NCI-H2107 treated with DMSO at 0.1 percent for 48 hours (cell line): Measurements from ENCODE around the gene CFAP251.

Experiments
- DNase-seq: peaks from one replicate; lab custom pipeline; 2025; ENCODE audit not compliant: unreplicated experiment; lab: John Stamatoyannopoulos, UW

CFAP251 gene

DNA sequence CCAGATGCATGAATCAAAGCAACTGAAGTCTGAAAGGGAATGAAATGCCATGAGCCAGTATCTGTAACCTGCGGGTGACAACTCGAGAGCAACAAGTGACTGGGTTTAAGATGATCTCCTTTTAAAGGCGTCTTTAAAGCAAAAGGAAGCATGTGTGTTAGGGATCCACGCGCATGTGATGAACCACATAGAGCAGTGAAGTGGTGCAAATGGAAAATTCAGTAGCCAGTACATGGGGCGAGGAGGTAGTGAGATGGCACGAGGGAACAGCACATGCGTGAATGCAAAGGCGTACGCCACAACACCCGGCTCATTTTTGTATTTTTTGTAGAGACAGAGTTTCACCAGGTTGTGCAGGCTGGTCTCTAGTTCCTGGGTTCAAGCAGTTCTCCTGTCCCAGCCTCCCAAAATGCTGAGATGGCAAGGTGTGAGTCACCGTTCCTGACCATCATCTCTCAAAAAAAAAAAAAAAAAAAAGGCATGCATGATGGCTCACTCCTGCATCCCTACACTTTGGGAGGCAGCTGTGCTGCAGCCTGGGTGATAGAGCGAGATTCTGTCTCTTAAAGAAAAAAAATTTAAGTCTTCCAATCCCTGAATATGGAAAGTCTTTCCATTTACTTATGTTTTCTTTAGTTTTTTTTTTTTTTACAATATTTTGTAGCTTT is 78.7 kb downstream of the CFAP251 start:
- no peak for DNase-seq

DNA sequence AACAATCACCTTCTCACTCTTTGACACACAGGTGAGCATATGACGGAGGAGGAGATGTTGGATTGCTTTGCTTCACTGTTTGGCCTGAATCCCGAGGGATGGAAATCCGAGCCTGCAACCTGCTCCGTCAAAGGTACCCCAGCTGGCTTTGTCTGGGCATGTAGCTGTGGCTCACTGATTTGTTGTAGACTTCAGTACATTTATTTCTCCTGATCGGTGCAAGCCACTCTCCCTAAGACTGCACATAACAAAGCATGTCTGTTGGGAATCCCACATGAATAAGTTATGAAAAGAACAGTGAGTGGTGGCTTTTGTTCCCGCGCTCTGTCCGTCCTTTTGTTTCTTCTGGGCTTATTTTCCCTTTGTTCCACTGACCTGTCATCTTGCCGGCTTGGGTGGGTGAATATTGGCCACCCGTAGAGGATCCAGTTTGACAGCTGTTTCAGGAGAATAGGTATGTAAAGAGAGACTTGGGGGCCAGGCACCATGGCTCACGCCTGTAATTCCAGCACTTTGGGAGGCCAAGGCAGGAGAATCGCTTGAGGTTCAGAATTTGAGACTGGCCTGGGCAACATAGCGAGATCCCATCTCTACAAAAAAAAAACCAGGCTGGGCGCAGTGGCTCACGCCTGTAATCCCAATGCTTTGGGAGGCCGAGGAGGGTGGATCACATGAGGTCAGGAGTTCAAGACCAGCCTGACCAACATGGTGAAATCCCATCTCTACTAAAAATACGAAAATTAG is 83.2 kb downstream of the CFAP251 start:
- peak; percentile 100 for DNase-seq

DNA sequence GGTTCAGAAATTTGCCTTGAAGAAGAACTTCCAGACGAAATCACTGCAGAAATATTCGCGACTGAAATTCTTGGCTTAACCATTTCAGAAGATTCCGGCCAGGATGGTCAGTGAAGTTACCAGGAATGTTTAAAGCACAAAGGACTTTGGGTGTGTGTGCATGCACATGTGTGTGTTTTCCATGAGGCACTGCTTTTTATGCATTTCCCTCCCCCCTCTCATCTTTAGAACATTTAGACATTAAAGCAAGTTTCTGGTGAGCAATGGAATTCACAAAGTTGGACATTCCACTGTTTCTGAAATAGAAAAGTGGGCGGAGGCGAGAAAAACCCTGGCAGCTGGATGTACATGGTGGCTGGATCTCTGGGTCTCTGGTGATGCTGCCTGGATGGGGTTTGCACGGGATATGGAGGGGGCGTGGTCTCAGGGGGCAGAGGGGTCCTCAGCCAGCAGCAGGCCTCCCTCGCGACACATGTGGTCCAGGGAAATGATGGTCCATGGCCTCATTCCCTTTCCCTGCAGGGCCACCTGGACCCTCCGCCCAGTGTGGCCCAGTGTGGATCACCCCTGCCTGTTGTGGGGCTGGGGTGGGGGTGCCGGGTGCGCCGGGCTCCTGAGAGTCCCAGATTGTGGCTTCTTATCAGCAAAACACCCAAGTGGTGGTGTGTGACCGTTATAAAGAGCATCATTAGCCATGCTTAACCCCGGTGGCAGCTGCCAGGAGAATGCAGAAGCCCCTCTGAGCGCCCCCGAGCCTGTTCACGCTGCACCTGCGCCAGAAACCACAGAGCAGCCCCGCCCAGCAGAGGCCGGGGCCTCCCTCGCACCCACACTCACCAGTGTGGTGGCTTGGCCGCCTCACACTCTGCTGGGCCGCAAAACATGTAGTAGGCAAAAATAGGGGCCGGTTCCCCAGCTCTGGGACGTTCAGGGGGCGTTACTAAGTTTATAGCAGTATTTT is 85.5 kb downstream of the CFAP251 start:
- no peak for DNase-seq

DNA sequence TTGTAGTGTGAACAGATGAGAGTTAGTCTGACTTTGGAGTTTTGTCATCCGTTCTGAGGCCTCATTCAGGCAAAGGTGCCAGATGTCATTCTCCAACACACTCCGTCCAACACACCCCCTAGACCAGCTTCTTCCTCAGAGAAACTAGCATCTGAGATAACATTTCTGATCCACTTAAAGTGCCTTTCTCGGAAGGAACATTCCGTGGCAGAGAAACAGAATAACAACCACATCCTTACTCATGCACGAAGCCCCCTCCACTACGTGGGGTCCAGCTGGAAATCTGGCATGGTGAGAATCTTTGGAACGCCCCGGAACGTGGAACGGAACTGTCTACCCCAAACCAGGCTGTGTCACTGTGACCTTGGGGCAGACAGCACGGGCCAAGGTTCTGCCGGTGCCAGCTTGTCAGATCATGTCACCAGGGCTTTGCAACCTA is 86.3 kb downstream of the CFAP251 start:
- DNase-seq, result no peak

DNA sequence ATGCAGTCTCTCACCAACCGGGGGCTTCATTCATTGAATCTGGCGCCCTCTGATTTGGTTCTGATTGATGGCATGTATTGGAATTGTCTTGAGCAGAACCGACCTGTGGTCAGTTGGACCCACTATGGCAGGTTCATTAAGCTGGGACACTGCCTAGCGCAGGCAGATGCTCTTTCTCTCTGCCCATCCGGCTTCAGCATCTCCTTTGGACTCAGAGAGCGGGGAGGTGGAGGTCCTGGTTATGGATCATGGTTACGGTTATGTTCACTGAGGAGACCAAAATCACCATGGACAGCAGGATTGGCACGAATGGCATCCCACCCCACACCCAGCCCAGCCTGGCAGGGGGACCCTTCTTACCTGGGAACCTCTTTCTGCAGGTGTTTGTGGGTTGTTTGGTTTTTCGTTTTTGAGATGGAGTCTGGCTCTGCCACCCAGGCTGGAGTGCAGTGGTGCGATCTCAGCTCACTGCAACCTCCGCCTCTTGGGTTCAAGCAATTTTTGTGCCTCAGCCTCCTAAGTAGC is 86.9 kb downstream of the CFAP251 start:
- DNase-seq, result no peak

DNA sequence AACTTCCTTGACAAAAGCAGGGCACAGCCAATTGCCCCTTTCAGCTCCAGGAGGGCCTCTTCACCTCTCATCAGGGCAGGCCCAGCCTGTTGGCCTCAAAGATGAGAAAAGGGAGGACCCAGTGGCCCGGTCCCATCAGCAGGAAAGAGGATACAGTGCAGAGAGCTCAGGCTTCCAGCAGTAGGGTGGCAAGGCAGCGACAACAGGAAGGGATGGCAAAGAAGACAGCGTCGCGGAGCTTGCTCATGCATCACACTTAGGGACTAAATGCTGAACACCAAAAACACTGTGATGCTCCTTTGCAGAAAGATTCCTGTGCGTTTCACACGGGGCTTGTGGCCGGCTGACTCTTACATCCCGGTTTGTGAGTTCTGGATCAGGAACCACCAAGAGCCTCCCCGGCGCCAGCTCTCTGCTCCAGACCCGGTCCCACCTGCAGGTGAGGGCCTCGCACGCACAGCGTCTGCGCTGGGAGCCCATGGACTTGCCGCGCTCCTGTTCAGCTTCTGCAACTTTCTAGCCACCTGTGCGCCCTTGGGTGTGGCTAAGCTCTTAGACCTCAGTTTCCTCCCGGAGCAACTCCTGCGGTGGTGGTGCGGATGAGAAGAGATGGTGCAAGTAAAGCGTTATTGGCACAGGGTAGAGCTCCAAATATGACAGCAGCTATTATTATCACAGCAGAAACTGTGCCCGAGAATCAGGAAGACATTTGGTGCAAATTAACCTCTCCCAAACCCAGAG is 88.0 kb downstream of the CFAP251 start:
- DNase-seq, result no peak

DNA sequence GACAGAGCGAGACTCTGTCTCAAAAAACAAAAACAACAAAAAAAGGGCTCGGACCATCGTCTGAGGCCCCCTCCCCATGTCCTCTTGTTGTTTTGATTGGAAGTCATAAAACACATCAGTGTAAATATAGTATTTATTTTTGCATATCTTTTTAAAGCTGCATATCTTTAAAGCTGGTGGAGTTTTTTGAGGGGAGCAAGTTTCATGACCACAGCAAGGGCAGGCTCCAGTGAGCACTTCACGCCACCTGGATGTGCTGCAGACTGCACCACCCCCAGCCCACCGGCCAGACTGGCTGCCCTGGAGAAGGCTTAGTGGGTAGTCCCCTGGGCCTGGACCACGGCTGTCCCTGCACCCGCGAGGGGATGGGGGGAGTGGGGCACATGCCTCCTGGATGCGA is 91.3 kb downstream of the CFAP251 start:
- no peak for DNase-seq

DNA sequence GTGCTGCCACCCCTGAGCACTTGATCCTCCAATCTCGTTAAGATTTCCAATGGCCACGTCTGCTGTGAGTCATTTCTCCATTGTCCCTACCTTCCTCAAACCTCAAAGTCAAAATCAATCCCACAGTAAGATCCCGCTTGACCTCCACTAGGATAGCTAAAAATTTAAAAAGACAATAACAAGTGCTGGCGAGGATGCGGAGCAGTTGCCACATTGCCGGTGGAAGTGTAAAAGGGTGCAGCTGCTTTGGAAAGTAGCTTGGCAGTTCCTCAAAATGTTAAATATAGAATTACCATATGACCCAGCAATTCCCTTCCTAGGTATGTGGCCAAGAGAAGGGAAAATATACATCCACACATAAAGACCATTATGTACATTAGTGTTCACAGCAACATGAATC is 93.8 kb downstream of the CFAP251 start:
- DNase-seq, result no peak

DNA sequence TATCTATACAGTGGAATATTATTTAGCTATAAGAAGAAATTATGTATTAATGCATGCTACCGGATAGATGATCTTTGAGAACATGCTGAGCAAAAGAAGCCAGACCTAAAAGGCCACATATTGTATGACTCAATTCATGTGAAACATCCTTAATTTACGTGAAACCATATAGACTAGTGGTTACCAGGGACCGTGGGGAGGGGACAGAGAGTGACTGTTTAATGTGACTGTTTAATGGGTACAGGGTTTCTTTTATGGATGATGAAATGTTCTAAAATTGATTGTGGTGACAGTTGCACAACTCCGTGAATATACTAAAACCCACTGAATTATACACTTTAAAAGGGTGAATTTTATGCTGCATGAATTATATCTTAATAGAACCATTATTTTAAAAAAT is 94.7 kb downstream of the CFAP251 start:
- DNase-seq, result no peak

DNA sequence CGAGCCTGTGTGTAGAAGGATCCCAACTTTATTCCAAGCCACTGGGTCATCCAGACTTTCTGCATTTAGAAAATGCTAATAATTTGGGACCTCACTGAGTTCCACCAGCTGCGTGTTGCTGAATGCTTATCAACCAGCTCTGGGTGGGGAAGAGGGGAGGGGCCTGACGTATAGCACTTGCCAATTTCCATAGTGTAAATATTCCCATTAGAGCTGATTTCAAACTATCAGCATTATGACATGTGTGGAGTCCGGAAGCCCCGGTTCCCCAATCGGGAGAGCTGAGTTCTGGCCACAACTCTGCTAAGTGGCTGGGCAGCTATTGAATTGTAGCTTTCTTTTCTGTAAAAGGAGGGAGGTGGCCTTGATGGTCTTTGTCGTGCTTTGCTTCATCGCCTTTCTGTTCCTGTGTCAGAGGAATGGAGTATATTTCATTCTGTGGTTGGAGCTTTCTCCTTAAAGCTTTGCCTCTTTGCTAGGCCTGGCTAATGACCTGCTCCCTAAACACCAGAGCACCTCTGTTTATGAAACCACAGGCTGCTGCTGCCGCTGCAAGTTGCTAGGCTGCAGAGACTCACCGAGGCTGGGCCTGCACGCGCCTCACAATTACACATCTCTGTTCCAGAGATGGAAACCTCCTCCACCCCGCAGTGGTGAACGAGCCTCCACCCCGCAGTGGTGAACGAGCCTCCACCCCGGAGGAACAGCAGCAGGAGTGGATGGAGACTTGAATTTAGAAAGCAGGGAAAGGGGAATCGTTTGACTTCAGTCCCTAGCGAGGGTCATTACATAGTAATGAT is 95.6 kb downstream of the CFAP251 start:
- DNase-seq, result peak; percentile 15

DNA sequence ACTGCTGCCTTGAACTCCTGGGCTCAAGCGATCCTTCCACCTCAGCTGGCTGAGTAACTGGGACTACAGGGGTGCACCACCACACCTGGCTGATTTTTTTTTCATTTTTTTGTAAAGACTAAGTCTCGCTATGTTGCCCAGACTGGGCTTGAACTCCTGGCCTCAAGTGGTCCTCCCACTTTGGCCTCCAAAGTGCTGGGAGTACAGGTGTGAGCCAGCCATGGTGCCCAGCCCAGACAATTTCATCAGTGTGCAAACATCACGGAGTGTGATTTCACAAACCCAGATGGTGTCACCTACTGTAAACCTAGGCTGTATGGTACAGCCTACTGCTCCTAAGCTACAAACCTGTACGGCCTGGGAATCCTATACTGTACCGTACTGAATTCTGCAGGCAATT is 96.4 kb downstream of the CFAP251 start:
- no peak for DNase-seq

DNA sequence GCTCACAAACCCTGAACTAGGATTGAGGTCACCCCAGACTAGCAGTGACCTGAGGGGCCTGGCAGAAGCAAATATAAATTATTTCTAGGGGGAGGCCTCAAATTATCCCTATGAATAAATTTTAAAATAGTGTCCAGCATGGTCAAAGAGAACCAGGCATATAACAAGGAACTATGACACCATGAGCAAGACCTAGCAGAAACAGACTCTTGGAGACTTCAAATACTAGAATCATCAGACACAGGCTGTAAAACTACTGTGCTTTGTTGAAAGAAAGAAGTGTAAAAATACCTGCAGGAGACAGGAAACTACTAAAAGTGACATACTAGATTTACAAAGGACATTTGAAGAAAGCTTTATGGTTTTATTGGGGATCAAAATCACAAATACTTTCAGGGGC is 100.1 kb downstream of the CFAP251 start:
- DNase-seq, result no peak

DNA sequence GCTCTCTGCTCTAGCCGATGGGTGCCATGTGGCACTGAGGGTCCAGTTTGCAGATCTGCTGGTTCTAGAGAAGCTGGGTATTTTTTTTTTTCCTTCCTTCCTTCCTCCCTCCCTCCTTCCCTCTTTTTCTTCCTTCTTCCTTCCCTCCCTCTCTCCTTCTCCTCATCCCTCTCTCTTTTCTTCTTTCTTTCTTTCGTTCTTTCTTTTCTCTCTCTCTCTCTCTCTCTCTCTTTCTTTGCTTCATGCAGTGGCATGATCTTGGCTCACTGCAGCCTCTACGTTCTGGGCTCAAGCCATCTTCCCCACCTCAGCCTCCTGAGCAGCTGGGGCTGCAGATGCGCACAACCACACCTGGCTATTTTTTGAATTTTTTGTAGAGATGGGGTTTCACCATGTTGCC is 100.5 kb downstream of the CFAP251 start:
- no peak for DNase-seq

DNA sequence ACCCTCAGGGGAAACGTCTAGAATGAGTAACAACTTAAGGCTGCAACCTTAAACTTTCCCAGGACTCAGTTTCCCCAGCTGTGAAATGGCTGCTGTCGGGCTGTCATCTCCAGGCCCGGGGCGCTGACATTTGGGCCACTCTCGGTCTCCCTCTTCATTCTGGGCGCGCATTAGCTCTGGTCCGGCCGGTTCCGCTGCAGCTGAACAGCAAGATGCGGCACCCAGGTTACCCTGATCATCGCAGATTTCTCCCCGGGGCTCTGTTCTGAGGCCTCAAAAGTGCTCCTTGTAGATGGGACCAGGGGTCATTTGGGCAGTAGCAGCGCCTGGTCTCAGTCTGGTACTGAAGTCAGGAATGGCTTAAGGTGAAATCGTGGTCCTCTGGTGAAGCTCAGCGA is 102.4 kb downstream of the CFAP251 start:
- no peak for DNase-seq

DNA sequence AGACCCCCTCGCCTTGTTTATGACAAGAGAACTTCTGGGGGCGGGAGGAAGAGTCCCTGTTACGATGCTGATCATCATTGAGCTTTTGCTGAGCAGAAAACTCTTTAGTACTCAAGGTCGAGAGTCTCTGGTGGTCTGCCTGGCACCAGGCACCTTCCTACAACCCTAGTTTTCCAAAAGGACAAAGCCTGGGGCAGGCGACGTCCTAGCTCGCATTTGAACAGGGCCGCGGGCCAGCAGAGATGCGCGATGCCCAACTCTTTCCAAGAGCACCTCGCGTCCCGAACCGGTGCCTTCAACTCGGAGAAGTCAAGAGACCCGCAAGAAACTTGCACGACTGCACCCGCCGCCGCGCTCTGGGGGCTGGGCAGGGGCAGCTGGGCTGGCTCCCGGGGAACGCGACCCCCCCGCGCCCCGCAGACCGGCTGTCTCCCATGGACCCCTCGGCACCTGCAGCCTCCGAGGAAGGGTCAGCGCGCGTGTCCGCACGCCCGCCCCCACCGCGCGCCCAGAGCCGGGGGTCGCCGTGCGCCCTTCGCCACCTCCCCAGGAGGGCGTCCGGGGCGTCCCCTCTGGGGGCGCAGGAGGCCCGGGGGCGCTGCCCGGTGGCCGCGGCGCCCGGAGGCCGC is 102.9 kb downstream of the CFAP251 start:
- no peak for DNase-seq

DNA sequence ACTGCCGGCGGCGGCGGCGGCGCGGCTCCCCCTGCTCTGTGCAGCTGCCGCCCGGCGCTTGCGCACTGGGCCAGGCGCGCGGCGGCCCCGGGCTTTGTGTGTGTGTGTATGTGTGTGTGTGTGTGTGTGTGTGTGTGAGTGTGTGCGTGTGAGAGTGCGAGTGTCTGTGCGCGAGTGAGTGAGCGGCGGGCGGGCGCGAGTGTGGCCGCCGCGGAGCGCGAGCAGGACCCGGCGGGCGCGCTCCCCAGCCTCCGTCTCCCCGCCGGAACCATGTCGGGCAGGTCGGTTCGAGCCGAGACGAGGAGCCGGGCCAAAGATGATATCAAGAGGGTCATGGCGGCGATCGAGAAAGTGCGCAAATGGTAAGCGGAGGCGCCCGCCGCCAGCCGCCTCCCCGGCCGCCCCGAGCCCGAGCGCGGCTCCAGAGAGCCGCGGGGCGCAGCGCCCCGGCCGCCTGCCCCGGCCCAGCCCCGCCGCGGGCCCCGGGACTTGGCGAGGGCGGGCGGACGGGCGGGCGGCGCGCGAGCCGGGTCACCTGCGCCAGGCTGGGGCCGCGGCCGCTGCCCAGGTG is 103.5 kb downstream of the CFAP251 start, which contains the start of gene BCL7A:
BCL7A (plus strand) TSS at position 63 of the 571 bp plus-strand sequence; CDS start at position 271, 208 bp downstream.
- peak; percentile 68 for DNase-seq

DNA sequence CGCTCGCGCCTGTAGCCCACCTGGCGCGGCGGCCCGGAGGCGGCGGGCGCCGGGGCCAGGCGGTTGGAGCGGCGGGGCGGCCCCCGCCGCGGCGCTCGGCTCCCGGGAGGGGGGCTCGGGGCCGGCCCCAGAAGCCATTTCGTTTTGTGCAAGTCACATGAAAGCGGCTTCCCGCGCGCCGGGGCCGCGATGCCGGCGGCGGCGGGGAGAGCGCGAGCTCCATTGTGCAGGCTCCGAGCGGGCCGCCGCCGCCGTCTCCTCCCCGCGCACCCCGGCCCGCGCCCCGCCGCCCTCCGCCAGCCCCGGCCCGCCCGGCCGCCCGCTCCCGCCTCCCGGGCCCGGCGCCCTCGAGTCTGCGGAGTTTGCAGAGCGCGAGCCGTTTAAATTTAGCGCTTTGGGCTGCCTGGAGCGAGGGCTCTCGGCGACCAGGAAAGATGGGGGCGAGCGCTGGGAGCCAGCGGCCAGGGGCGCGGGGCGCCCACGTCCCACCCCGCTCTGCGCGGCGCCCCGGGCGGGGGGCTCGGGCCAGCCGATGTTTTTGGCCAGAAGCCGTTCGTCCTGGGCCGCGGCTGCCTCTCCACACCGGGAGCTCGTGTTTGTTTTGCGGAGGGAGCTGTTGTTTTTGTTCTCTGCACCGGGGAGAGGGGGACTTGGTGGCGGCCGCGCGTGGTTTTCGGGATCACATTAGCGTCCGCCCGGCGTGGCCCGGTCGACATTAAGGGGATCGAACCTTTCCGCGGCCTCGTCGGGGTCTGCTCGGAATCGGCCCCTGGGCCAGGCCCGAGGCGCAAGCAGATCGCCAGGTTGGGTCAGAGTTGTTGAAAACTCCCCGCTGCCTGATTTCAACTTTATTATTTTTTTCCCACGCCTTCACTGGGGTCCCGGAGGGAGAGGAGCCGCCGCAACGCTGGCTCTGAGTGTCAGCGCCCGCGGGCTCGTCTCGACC is 104.3 kb downstream of the CFAP251 start:
- DNase-seq, result no peak
